H9 (cell line): ENCODE data around the gene ARHGEF17. TPM values are rescaled to one million over a fixed set of nuclear protein-coding genes. Genes with fewer than 3 reads are reported as not detected.
A peak's percentile ranks its signal among the peaks of the same experiment; 100 is the strongest.

Source experiments
- DNase-seq: peaks from one replicate; pipeline ENCODE4 v3.0.0-alpha.2; 2017
- H2AFZ ChIP-seq: one replicate; pipeline ENCODE4 v1.6.1; 2013; ENCODE audit warnings: mild to moderate bottlenecking, low read length, control low read depth, moderate library complexity
- H2AK5ac ChIP-seq: 2 replicates; pipeline ENCODE4 v1.6.1; 2013; ENCODE audit warnings: low read length, control low read depth, mixed read lengths; ENCODE audit not compliant: insufficient read length
- H2BK120ac ChIP-seq: one replicate; pipeline ENCODE4 v1.6.1; 2013; ENCODE audit warnings: low read depth, mild to moderate bottlenecking, low read length, control low read depth, inconsistent platforms; ENCODE audit not compliant: poor library complexity, severe bottlenecking
- H2BK12ac ChIP-seq: 2 replicates; pipeline ENCODE4 v1.6.1; 2013; ENCODE audit warnings: low read length, control low read depth, mixed read lengths, low read depth; ENCODE audit not compliant: insufficient read length
- H2BK15ac ChIP-seq: 2 replicates; pipeline ENCODE4 v1.6.1; 2013; ENCODE audit warnings: low read depth, low read length, control low read depth
- H2BK20ac ChIP-seq: one replicate; pipeline ENCODE4 v1.6.1; 2013; ENCODE audit warnings: low read depth, mild to moderate bottlenecking, low read length, control low read depth, inconsistent platforms; ENCODE audit not compliant: poor library complexity, severe bottlenecking
- H2BK5ac ChIP-seq: 2 replicates; pipeline ENCODE4 v1.6.1; 2013; ENCODE audit warnings: low read length, control low read depth, mixed read lengths; ENCODE audit not compliant: insufficient read length
- H3K14ac ChIP-seq: 2 replicates; pipeline ENCODE4 v1.6.1; 2013; ENCODE audit warnings: low read length, control low read depth; ENCODE audit not compliant: insufficient read depth
- H3K18ac ChIP-seq: 2 replicates; pipeline ENCODE4 v1.6.1; 2013; ENCODE audit warnings: low read depth, mild to moderate bottlenecking, mixed read lengths, low read length, control low read depth; ENCODE audit not compliant: insufficient read length
- H3K23ac ChIP-seq: 2 replicates; pipeline ENCODE4 v1.6.1; 2013; ENCODE audit warnings: low read length, control low read depth, mixed read lengths, low read depth; ENCODE audit not compliant: insufficient read length
- H3K23me2 ChIP-seq: 2 replicates; pipeline ENCODE4 v1.6.1; 2013; ENCODE audit warnings: low read depth, mild to moderate bottlenecking, mixed read lengths, low read length, control low read depth; ENCODE audit not compliant: insufficient read length, poor library complexity, severe bottlenecking
- H3K27ac ChIP-seq: 2 replicates; pipeline ENCODE4 v1.5.1; 2013; ENCODE audit warnings: low read length, control low read depth, mixed read lengths, low read depth; ENCODE audit not compliant: insufficient read length
- H3K27me3 ChIP-seq: 2 replicates; pipeline ENCODE4 v1.6.1; 2013; ENCODE audit warnings: low read length, control low read depth, inconsistent platforms; ENCODE audit not compliant: insufficient read depth
- H3K4ac ChIP-seq: 2 replicates; pipeline ENCODE4 v1.6.1; 2013; ENCODE audit warnings: low read depth, mild to moderate bottlenecking, control low read depth, inconsistent platforms, low read length, moderate library complexity
- H3K4me1 ChIP-seq: 2 replicates; pipeline ENCODE4 v1.6.1; 2013; ENCODE audit warnings: low read length, control low read depth, inconsistent platforms; ENCODE audit not compliant: insufficient read depth
- H3K4me2 ChIP-seq: 2 replicates; pipeline ENCODE4 v1.6.1; 2013; ENCODE audit warnings: low read length, control low read depth, mixed read lengths; ENCODE audit not compliant: insufficient read length, insufficient read depth
- H3K56ac ChIP-seq: 2 replicates; pipeline ENCODE4 v1.6.1; 2013; ENCODE audit warnings: low read depth, mild to moderate bottlenecking, mixed read lengths, low read length, control low read depth; ENCODE audit not compliant: insufficient read length
- H3K79me1 ChIP-seq: 2 replicates; pipeline ENCODE4 v1.6.1; 2013; ENCODE audit warnings: low read depth, mild to moderate bottlenecking, moderate library complexity, low read length, control low read depth, inconsistent platforms; ENCODE audit not compliant: insufficient read depth, poor library complexity, severe bottlenecking
- H3K79me2 ChIP-seq: 2 replicates; pipeline ENCODE4 v1.6.1; 2013; ENCODE audit warnings: low read length, control low read depth, inconsistent platforms; ENCODE audit not compliant: insufficient read depth
- H3K9ac ChIP-seq: 2 replicates; pipeline ENCODE4 v1.6.1; 2013; ENCODE audit warnings: low read length, control low read depth, mixed read lengths; ENCODE audit not compliant: insufficient read length; ENCODE audit errors: extremely low read depth
- H3K9me3 ChIP-seq: one replicate; pipeline ENCODE4 v1.6.1; 2013; ENCODE audit warnings: low read depth, low read length, inconsistent platforms; ENCODE audit not compliant: control insufficient read depth
- H3T11ph ChIP-seq: one replicate; pipeline ENCODE4 v1.6.1; 2013; ENCODE audit warnings: mild to moderate bottlenecking, low read length, control low read depth, inconsistent platforms
- H4K20me1 ChIP-seq: one replicate; pipeline ENCODE4 v1.6.1; 2013; ENCODE audit not compliant: control insufficient read depth, insufficient read length, insufficient read depth
- H4K5ac ChIP-seq: 2 replicates; pipeline ENCODE4 v1.6.1; 2013; ENCODE audit warnings: low read depth, mild to moderate bottlenecking, mixed read lengths, low read length, control low read depth; ENCODE audit not compliant: insufficient read length
- H4K8ac ChIP-seq: replicated peaks from 2 replicates; pipeline ENCODE4 v1.6.1; 2013; ENCODE audit warnings: low read length, control low read depth, mixed read lengths, low read depth; ENCODE audit not compliant: insufficient read length
- H4K91ac ChIP-seq: 2 replicates; pipeline ENCODE4 v1.6.1; 2013; ENCODE audit warnings: low read depth, mild to moderate bottlenecking, moderate library complexity, mixed read lengths, low read length, control low read depth; ENCODE audit not compliant: insufficient read length
- H3K27ac Mint-ChIP-seq, 3 experiments: 2 replicates in 2 of 3; 3 replicates in 1 of 3; pipeline ENCODE4 v1.8.0; 2020 to 2021; ENCODE audit warnings: mixed read lengths in 3 of 3, mild to moderate bottlenecking in 1 of 3, moderate library complexity in 1 of 3
- H3K27me3 Mint-ChIP-seq: 2 replicates; pipeline ENCODE4 v1.8.0; 2021; ENCODE audit warnings: low read depth, mild to moderate bottlenecking, moderate library complexity, mixed read lengths
- H3K36me3 Mint-ChIP-seq, 3 experiments: 2 replicates in 2 of 3; 3 replicates in 1 of 3; pipeline ENCODE4 v1.8.0; 2020 to 2021; ENCODE audit warnings: low read depth in 3 of 3, mixed read lengths in 3 of 3; ENCODE audit not compliant: insufficient read depth in 1 of 3
- H3K4me1 Mint-ChIP-seq, 2 experiments: 2 replicates each; pipeline ENCODE4 v1.8.0; 2020; ENCODE audit warnings: mixed read lengths in 2 of 2
- H3K4me3 Mint-ChIP-seq, 2 experiments: 2 replicates in 1 of 2; 3 replicates in 1 of 2; pipeline ENCODE4 v1.8.0; 2020 to 2021; ENCODE audit warnings: mild to moderate bottlenecking in 2 of 2, mixed read lengths in 2 of 2, moderate library complexity in 1 of 2
- H3K9me3 Mint-ChIP-seq, 2 experiments: 2 replicates in 1 of 2; 3 replicates in 1 of 2; pipeline ENCODE4 v1.8.0; 2020; ENCODE audit warnings: mild to moderate bottlenecking in 2 of 2, mixed read lengths in 2 of 2, moderate library complexity in 1 of 2
- WGBS: extraction: QIAGEN DNeasy Blood & Tissue Kit; methylation state at CpG from one replicate; pipeline ENCODE4 v1.1.7; 2013; ENCODE audit warnings: missing lambda C conversion rate, low lambda C conversion rate, mixed read lengths; ENCODE audit not compliant: insufficient read length; ENCODE audit errors: extremely low coverage; 5-methylcytosine and 5-hydroxymethylcytosine counted together
- total RNA-seq: library from RNA; stranded (reverse); gene quantifications from 2 replicates; pipeline ENCODE4 v1.2.1, GENCODE V29; 2021
- TF ChIP-seq, protein P1 (sequence below): fragments of 200-600 bp; sonication (generic); conservative IDR thresholded peaks from 3 replicates; pipeline ENCODE4 v1.8.0; 2021; ENCODE audit warnings: antibody characterized with exemption, mild to moderate bottlenecking

ARHGEF17 gene
- total RNA-seq, 1 experiment from 2014 or later, result 7.4 TPM

DNA sequence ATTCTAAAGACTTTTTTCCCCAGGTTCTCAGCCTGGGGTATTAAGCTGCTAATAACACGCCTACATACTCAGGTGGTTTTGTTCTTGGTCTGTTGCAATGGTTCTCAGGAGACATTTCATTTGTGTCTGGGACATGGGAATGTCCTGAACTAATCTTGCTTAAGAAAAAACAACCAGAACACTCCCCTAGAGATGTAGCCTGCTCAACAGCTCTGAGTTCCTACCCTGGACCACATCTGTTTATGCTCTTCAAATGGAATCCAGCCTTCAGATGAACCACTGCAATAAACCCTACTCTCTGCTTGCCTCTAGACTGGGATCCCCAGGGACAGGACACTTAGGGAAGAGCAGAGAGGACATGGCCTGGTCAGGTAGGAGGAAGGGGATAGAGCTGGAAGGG lies 98.1 kb downstream of the ARHGEF17 start:
- no peak overlapping the region for H3T11ph ChIP-seq
- H3K27ac ChIP-seq, result no peak overlapping the region
- no peak overlapping the region for H2AK5ac ChIP-seq
- no peak overlapping the region for H3K9ac ChIP-seq
- no peak overlapping the region for H2BK12ac ChIP-seq
- peak overlapping the region in 1 of 3 experiments; percentile 68; a peak in 1 of 7 replicates for H3K27ac Mint-ChIP-seq
- no peak for DNase-seq
- H3K56ac ChIP-seq, result no peak overlapping the region
- no peaks in the 10 kb centered on the region for H3K9me3 Mint-ChIP-seq
- no peak overlapping the region for H4K91ac ChIP-seq
- H2BK120ac ChIP-seq, result no peak overlapping the region
- no peak overlapping the region for H2BK5ac ChIP-seq
- no peak overlapping the region for H3K4me3 Mint-ChIP-seq
- H3K18ac ChIP-seq, result no peak overlapping the region
- H2BK20ac ChIP-seq, result no peak overlapping the region
- no peak overlapping the region for H2BK15ac ChIP-seq
- H2AFZ ChIP-seq, result no peak overlapping the region
- H3K23ac ChIP-seq, result no peak overlapping the region
- TF ChIP-seq, protein P1, sequence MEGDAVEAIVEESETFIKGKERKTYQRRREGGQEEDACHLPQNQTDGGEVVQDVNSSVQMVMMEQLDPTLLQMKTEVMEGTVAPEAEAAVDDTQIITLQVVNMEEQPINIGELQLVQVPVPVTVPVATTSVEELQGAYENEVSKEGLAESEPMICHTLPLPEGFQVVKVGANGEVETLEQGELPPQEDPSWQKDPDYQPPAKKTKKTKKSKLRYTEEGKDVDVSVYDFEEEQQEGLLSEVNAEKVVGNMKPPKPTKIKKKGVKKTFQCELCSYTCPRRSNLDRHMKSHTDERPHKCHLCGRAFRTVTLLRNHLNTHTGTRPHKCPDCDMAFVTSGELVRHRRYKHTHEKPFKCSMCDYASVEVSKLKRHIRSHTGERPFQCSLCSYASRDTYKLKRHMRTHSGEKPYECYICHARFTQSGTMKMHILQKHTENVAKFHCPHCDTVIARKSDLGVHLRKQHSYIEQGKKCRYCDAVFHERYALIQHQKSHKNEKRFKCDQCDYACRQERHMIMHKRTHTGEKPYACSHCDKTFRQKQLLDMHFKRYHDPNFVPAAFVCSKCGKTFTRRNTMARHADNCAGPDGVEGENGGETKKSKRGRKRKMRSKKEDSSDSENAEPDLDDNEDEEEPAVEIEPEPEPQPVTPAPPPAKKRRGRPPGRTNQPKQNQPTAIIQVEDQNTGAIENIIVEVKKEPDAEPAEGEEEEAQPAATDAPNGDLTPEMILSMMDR, result no peak
- no peak overlapping the region for H3K4ac ChIP-seq
- no peaks in the 10 kb centered on the region for H4K20me1 ChIP-seq
- H3K79me1 ChIP-seq, result no peaks in the 10 kb centered on the region
- no peak overlapping the region for H4K5ac ChIP-seq
- H3K79me2 ChIP-seq, result no peaks in the 10 kb centered on the region
- H3K4me2 ChIP-seq, result no peak overlapping the region
- no peaks in the 10 kb centered on the region for H3K9me3 ChIP-seq
- H3K36me3 Mint-ChIP-seq, result peaks cover 15 to 38% (median 33%) of the 10 kb centered on the region in 3 experiments; a peak in 6 of 7 replicates
- H3K27me3 ChIP-seq, result no peaks in the 10 kb centered on the region
- H3K23me2 ChIP-seq, result no peaks in the 10 kb centered on the region
- H3K27me3 Mint-ChIP-seq, result no peaks in the 10 kb centered on the region
- H3K4me1 Mint-ChIP-seq, result peaks cover 20 to 24% of the 10 kb centered on the region in 2 experiments
- H3K4me1 ChIP-seq, result no peaks in the 10 kb centered on the region
- H3K14ac ChIP-seq, result no peak overlapping the region
- no CpG with 5 or more reads among the region's 1 CpG for WGBS
- H4K8ac ChIP-seq, result no peak overlapping the region
